HG03457 (cell line): ENCODE measurements around the gene HEPN1.

Experiments used
- ATAC-seq: cut with Tn5 transposase; IDR thresholded peaks from one replicate; pipeline ENCODE4 v1.9.1; 2021; ENCODE audit warnings: moderate number of reproducible peaks; ENCODE audit not compliant: unreplicated experiment

The HEPN1 gene

GRCh38 chr11:124884869-124885479, 34.1 kb upstream of the HEPN1 start:
- no peak for ATAC-seq

- no peak for ATAC-seq
Observed at GRCh38 chr11:124886476-124886875, 32.6 kb upstream of the HEPN1 start.

GRCh38 chr11:124886978-124887666, 31.9 kb upstream of the HEPN1 start:
- ATAC-seq: no peak

GRCh38 chr11:124887667-124888013, 31.4 kb upstream of the HEPN1 start:
- no peak for ATAC-seq

- no peak for ATAC-seq
Observed at GRCh38 chr11:124889191-124890091, 29.6 kb upstream of the HEPN1 start.

- no peak for ATAC-seq
Observed at GRCh38 chr11:124890151-124890550, 28.9 kb upstream of the HEPN1 start.

- no peak for ATAC-seq
Observed at GRCh38 chr11:124890683-124891372, 28.2 kb upstream of the HEPN1 start.

GRCh38 chr11:124891373-124891861, 27.6 kb upstream of the HEPN1 start:
- ATAC-seq: no peak

- ATAC-seq: no peak
Observed at GRCh38 chr11:124892146-124892545, 26.9 kb upstream of the HEPN1 start.

- ATAC-seq: no peak
Observed at GRCh38 chr11:124892750-124893454, 26.1 kb upstream of the HEPN1 start.

- no peak for ATAC-seq
Observed at GRCh38 chr11:124893781-124894401, 25.2 kb upstream of the HEPN1 start.

- no peak for ATAC-seq
Observed at GRCh38 chr11:124894606-124895430, 24.2 kb upstream of the HEPN1 start.

GRCh38 chr11:124895471-124895971, 23.5 kb upstream of the HEPN1 start:
- no peak for ATAC-seq

GRCh38 chr11:124896071-124896750, 22.8 kb upstream of the HEPN1 start:
- ATAC-seq: no peak

GRCh38 chr11:124896821-124897391, 22.1 kb upstream of the HEPN1 start:
- ATAC-seq: no peak

- ATAC-seq: no peak
Observed at GRCh38 chr11:124897674-124898262, 21.3 kb upstream of the HEPN1 start, which contains the start of gene ROBO4. Gene ROBO4 (minus strand): TSS chr11:124897865. CDS start chr11:124897795, 70 bp downstream.

GRCh38 chr11:124898263-124898680, 20.8 kb upstream of the HEPN1 start:
- no peak for ATAC-seq
